Pancreas (tissue), 10 donors: ENCODE data around the gene NFYC. TPM values are rescaled to one million over a fixed set of nuclear protein-coding genes. Genes with fewer than 3 reads are reported as not detected.

Source experiments
- ATAC-seq, 4 donors: fragments of 200-7000 bp; cut with Tn5 transposase; one replicate each; pipeline versions ENCODE4 v1.8.0 to v1.9.1; 2020; ENCODE audit warnings: mild to moderate bottlenecking in 4 of 4, moderate library complexity in 4 of 4
- DNase-seq, 6 donors: peaks; one replicate each; pipeline ENCODE4 v3.0.0-alpha.2; 2020
- FAIRE-seq: peaks from 2 replicates; lab custom pipeline; 2012; peaks lifted over from hg19 to GRCh38; lab: Jason Lieb, UNC
- H3K27ac ChIP-seq, 4 donors: fragments of 200-600 bp; sonication (generic); 1 replicate in 3 of 4; 2 replicates in 1 of 4; pipeline versions ENCODE4 v1.5.0 to v1.8.0; 2020
- H3K27me3 ChIP-seq, 4 donors: fragments of 200-600 bp; one replicate each; pipeline ENCODE4 v1.8.0; 2021
- H3K36me3 ChIP-seq, 3 donors: fragments of 200-600 bp; sonication (generic) in 1 of 3; one replicate each; pipeline versions ENCODE4 v1.5.0 to v1.8.0; 2020 to 2021
- H3K4me1 ChIP-seq, 3 donors: fragments of 200-600 bp; one replicate each; pipeline ENCODE4 v1.8.0; 2021
- H3K4me3 ChIP-seq, 4 donors: fragments of 200-600 bp; sonication (generic) in 2 of 4; one replicate each; pipeline versions ENCODE4 v1.5.0 to v1.8.0; 2020 to 2021
- H3K9me3 ChIP-seq, 4 donors: fragments of 200-600 bp; one replicate each; pipeline ENCODE4 v1.8.0; 2021
- WGBS, 2 donors: extraction: QIAGEN DNeasy Blood & Tissue Kit; methylation state at CpG; one replicate each; pipeline ENCODE4 v1.1.7; 2013; 5-methylcytosine and 5-hydroxymethylcytosine counted together
- intact Hi-C, 3 donors: fragments of 100-400 bp; cut with DNase I; formaldehyde crosslinking; loops; one replicate each; pipeline versions ENCODE4 v1.11.1 to v1.14.2; 2022
- polyA plus RNA-seq, 2 donors: library from polyadenylated mRNA; stranded (reverse); fragments of 200-250 nt; gene quantifications; one replicate each; pipeline ENCODE4 v1.2.3, GENCODE V29; 2013
- total RNA-seq, 6 donors: library from RNA; stranded (reverse); fragmentation: NEBNext Ultra II Directional in 4 of 6; extraction: Animal tissue kit (Norgen Biotek cat#: 25700) in 4 of 6; gene quantifications; one replicate each; pipeline versions ENCODE4 v1.2.1 to v1.2.4, GENCODE V29; 2021 to 2023
- TF ChIP-seq, protein P1 (sequence below), 4 donors: fragments of 200-600 bp; sonication (generic) in 3 of 4; IDR thresholded peaks; one replicate each; pipeline versions ENCODE4 v1.5.0 to v1.8.0; 2021; ENCODE audit warnings: antibody characterized with exemption in 4 of 4
- donor health status: healthy with polysubstance abuse.
- donor health status: DM: no; HTN: no; CAD: no; lungs with moderate emphysema.
- donor health status: DM: no; HTN: no; CAD: no.
- donor health status: control.
- donor health status: control.
- donor health status: Bipolar disorder and iron deficiency.
- donor health status: DM: yes; HTN: yes; CAD: no.
- donor health status: DM: no; HTN: no; CAD: no.
- donor health status: DM: no; HTN: no; CAD: no.
- donor health status: DM: yes; HTN: yes; CAD: no.

NFYC gene
- total and polyA plus RNA-seq, 8 donors, result 21.3 to 39.6 (median 28.2) TPM

DNA sequence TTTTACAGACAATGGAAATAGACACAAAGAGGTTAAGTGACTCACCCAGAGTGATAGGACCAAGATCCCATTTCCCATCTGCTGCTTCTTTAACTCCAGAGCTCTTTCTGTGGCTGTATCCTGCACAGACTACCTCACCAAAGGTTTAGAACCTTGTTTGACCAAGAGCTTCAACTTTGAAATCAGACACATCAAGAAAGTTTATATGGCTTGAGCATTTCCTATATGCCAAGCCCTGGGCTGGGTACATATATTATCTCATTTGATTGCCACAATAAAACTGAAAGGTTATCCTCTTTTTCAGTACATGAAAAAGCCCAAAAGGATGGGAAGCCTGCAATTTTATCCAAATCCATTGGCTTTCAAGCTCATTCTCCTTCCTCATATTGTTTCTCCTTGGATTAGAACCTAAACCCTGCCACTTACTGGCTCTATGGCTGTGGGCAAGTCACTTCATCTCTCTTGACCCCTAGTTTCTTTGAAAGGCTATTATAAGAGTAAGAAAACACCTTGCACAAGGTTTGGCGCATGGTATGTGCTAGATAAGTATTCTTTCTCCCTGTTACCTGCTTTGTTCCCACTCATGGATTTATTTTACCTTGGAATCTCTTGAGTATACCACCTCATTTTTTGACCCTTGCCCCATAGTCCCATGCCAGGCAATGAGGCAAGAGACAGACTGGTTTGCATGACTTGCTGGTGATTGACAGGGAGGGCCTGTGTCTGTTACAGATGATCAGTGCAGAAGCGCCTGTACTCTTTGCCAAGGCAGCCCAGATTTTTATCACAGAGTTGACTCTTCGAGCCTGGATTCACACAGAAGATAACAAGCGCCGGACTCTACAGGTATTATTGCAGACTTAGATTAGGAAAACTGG, 57.6 kb downstream of the NFYC start:
- no peaks in the 10 kb centered on the region for H3K4me1 ChIP-seq
- intact Hi-C loops, result no loop called here
- no peak for FAIRE-seq
- H3K27me3 ChIP-seq, result no peaks in the 10 kb centered on the region
- no peak overlapping the region for H3K27ac ChIP-seq
- peak in 1 of 4 donors; percentile 22 for ATAC-seq
- peaks cover 0 to 50% (median 4%) of the 10 kb centered on the region in 3 donors for H3K36me3 ChIP-seq
- no peak overlapping the region for H3K4me3 ChIP-seq
- TF ChIP-seq, protein P1, sequence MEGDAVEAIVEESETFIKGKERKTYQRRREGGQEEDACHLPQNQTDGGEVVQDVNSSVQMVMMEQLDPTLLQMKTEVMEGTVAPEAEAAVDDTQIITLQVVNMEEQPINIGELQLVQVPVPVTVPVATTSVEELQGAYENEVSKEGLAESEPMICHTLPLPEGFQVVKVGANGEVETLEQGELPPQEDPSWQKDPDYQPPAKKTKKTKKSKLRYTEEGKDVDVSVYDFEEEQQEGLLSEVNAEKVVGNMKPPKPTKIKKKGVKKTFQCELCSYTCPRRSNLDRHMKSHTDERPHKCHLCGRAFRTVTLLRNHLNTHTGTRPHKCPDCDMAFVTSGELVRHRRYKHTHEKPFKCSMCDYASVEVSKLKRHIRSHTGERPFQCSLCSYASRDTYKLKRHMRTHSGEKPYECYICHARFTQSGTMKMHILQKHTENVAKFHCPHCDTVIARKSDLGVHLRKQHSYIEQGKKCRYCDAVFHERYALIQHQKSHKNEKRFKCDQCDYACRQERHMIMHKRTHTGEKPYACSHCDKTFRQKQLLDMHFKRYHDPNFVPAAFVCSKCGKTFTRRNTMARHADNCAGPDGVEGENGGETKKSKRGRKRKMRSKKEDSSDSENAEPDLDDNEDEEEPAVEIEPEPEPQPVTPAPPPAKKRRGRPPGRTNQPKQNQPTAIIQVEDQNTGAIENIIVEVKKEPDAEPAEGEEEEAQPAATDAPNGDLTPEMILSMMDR (IDR thresholded peaks at IDR 0.05), result no peak
- no peak for DNase-seq
- 78 to 82% methylated on average over 5 of the region's 5 CpGs for WGBS, 2 donors
- no peaks in the 10 kb centered on the region for H3K9me3 ChIP-seq

GRCh38 chr1:40749817-40750216, 58.3 kb downstream of the NFYC start:
- intact Hi-C loops, result no loop called here
- no peak overlapping the region for H3K4me3 ChIP-seq
- TF ChIP-seq, protein P1 (IDR thresholded peaks at IDR 0.05), result no peak
- no peaks in the 10 kb centered on the region for H3K4me1 ChIP-seq
- FAIRE-seq (no peak), DNase-seq (no peak), ATAC-seq (peak in 2 of 4 donors; percentile 29 to 61)
- 69 to 73% methylated on average over 3 of the region's 3 CpGs for WGBS, 2 donors
- no peaks in the 10 kb centered on the region for H3K27me3 ChIP-seq
- H3K9me3 ChIP-seq, result no peaks in the 10 kb centered on the region
- H3K36me3 ChIP-seq, result peaks cover 0 to 58% (median 7%) of the 10 kb centered on the region in 3 donors
- no peak overlapping the region for H3K27ac ChIP-seq

- no peaks in the 10 kb centered on the region for H3K9me3 ChIP-seq
- TF ChIP-seq, protein P1 (IDR thresholded peaks at IDR 0.05), result no peak
- H3K27ac ChIP-seq, result no peak overlapping the region
- no peak for FAIRE-seq
- H3K4me1 ChIP-seq, result no peaks in the 10 kb centered on the region
- WGBS, 2 donors, result 85 to 94% methylated on average over 2 of the region's 2 CpGs
- no peak overlapping the region for H3K4me3 ChIP-seq
- no peak for ATAC-seq
- H3K36me3 ChIP-seq, result peaks cover 0 to 64% (median 7%) of the 10 kb centered on the region in 3 donors
- intact Hi-C loops, result no loop called here
- H3K27me3 ChIP-seq, result no peaks in the 10 kb centered on the region
- DNase-seq, result no peak
Observed at GRCh38 chr1:40750451-40750908, 59.0 kb downstream of the NFYC start.

GRCh38 chr1:40751802-40752201, 60.3 kb downstream of the NFYC start:
- no peak for FAIRE-seq
- no peak for ATAC-seq
- peaks cover 0 to 69% (median 7%) of the 10 kb centered on the region in 3 donors for H3K36me3 ChIP-seq

More at GRCh38 chr1:40751802-40752201, 60.3 kb downstream of the NFYC start:
- intact Hi-C loops, result no loop called here
- TF ChIP-seq, protein P1 (IDR thresholded peaks at IDR 0.05), result no peak
- Histone ChIP-seq H3K4me3 (no peak overlapping the region), H3K4me1 (no peaks in the 10 kb centered on the region), H3K27me3 (no peaks in the 10 kb centered on the region), H3K9me3 (no peaks in the 10 kb centered on the region), H3K27ac (no peak overlapping the region)
- no peak for DNase-seq
- WGBS, 2 donors, result 91 to 93% methylated on average over 4 of the region's 4 CpGs
